CD8-positive, alpha-beta memory T cell (primary cell): ENCODE data around the gene NUDT13. TPM values are rescaled to one million over a fixed set of nuclear protein-coding genes. Genes with fewer than 3 reads are reported as not detected.
A peak's percentile ranks its signal among the peaks of the same experiment; 100 is the strongest.

Experiments
- CTCF ChIA-PET: fragments of 350-600 bp; sonication (Branson Sonifier 250); formaldehyde crosslinking; loops from one replicate; lab custom pipeline; 2021; ENCODE audit warnings: antibody characterized with exemption; lab: Charles Lee
- POLR2A ChIA-PET: fragments of 350-600 bp; sonication (Branson Sonifier 250); formaldehyde crosslinking; loops from one replicate; lab custom pipeline; 2021; ENCODE audit warnings: antibody characterized with exemption; lab: Charles Lee
- DNase-seq, 5 donors: peaks; one replicate each; pipeline versions ENCODE4 v3.0.0 to v3.0.0-alpha.2; 2020 to 2022; ENCODE audit warnings: mixed read lengths in 1 of 5
- H3K27ac ChIP-seq: one replicate; pipeline ENCODE4 v1.7.0; 2013; ENCODE audit warnings: low read depth, mild to moderate bottlenecking, low read length, moderate library complexity
- H3K27me3 ChIP-seq: 2 replicates; pipeline ENCODE4 v1.7.0; 2013; ENCODE audit warnings: low read length, mild to moderate bottlenecking; ENCODE audit not compliant: insufficient read depth, poor library complexity, severe bottlenecking
- H3K36me3 ChIP-seq: 2 replicates; pipeline ENCODE4 v1.7.0; 2013; ENCODE audit warnings: mild to moderate bottlenecking, low read length, moderate library complexity; ENCODE audit not compliant: insufficient read depth
- H3K4me1 ChIP-seq: 2 replicates; pipeline ENCODE4 v1.7.0; 2013; ENCODE audit warnings: mild to moderate bottlenecking, low read length, moderate library complexity; ENCODE audit not compliant: insufficient read depth
- H3K4me3 ChIP-seq: 2 replicates; pipeline ENCODE4 v1.7.0; 2013; ENCODE audit warnings: mild to moderate bottlenecking, low read length
- H3K9me3 ChIP-seq: 2 replicates; pipeline ENCODE4 v1.7.0; 2013; ENCODE audit warnings: mild to moderate bottlenecking, low read length
- H3K27ac Mint-ChIP-seq, 8 donors: one replicate each; pipeline ENCODE4 v1.8.0; 2020 to 2021; ENCODE audit warnings: mixed read lengths in 8 of 8, mild to moderate bottlenecking in 6 of 8, inconsistent platforms in 3 of 8, moderate library complexity in 3 of 8
- H3K27me3 Mint-ChIP-seq, 2 donors: one replicate each; pipeline ENCODE4 v1.8.0; 2020 to 2021; ENCODE audit warnings: mixed read lengths in 2 of 2, mild to moderate bottlenecking in 1 of 2, moderate library complexity in 1 of 2
- H3K36me3 Mint-ChIP-seq, 3 donors: one replicate each; pipeline ENCODE4 v1.8.0; 2020 to 2021; ENCODE audit warnings: mixed read lengths in 3 of 3, inconsistent platforms in 1 of 3, mild to moderate bottlenecking in 1 of 3
- H3K4me1 Mint-ChIP-seq, 3 donors: one replicate each; pipeline ENCODE4 v1.8.0; 2020 to 2021; ENCODE audit warnings: mixed read lengths in 3 of 3, inconsistent platforms in 1 of 3, mild to moderate bottlenecking in 1 of 3
- H3K4me3 Mint-ChIP-seq, 7 donors: one replicate each; pipeline ENCODE4 v1.8.0; 2020 to 2021; ENCODE audit warnings: mixed read lengths in 7 of 7, mild to moderate bottlenecking in 6 of 7, moderate library complexity in 4 of 7, inconsistent platforms in 2 of 7
- H3K9me3 Mint-ChIP-seq, 5 donors: one replicate each; pipeline ENCODE4 v1.8.0; 2020 to 2022; ENCODE audit warnings: mixed read lengths in 5 of 5, mild to moderate bottlenecking in 3 of 5, moderate library complexity in 2 of 5, inconsistent platforms in 1 of 5
- polyA plus RNA-seq: library from polyadenylated mRNA; unstranded; fragments of 300-500 nt; fragmentation: Illumina TruSeq; gene quantifications from one replicate; pipeline ENCODE4 v1.2.3, GENCODE V29; 2021
- total RNA-seq, 2 experiments: library from RNA; stranded (reverse); gene quantifications; one replicate each; pipeline ENCODE4 v1.2.3, GENCODE V29; 2021

The NUDT13 gene
- total and polyA plus RNA-seq, 3 experiments from 2014 or later, result 0.85 to 1.7 (median 1.7) TPM

DNA sequence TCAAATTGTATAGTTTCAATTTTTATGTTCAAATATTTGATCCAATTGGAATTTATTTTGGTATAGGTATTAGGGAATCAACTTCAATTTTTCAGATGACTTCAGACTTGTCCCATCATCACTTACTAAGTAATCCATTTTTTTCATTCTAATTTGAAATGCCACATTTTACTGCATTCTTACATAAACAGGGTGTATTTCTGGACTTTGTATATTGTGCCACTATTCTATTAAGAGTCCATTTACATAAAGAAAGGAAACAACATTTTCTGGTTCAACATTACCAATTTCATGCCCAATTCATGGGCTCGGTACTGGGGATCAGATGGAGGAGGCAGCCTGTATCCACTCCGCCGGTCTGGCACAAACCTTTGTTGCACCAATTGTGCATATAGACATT lies 41.8 kb downstream of the NUDT13 start:
- Histone ChIP-seq H3K36me3 (peaks cover 37% of the 10 kb centered on the region), H3K9me3 (no peaks in the 10 kb centered on the region), H3K4me3 (no peak overlapping the region), H3K27ac (no peak overlapping the region), H3K4me1 (no peaks in the 10 kb centered on the region), H3K27me3 (no peaks in the 10 kb centered on the region)
- Mint-ChIP-seq H3K4me1 (peaks cover 0 to 4% (median 2%) of the 10 kb centered on the region in 3 donors), H3K27ac (no peak overlapping the region), H3K9me3 (no peaks in the 10 kb centered on the region), H3K4me3 (no peak overlapping the region), H3K27me3 (no peaks in the 10 kb centered on the region), H3K36me3 (peaks cover 14 to 78% (median 27%) of the 10 kb centered on the region in 3 donors)
- ChIA-PET CTCF (interaction anchor here (1.1 kb wide), 1 partner anchor 55 kb away, joined by 3 read pairs; no protein-coding TSS in a partner anchor), POLR2A (no interaction called here)
- no peak for DNase-seq

DNA sequence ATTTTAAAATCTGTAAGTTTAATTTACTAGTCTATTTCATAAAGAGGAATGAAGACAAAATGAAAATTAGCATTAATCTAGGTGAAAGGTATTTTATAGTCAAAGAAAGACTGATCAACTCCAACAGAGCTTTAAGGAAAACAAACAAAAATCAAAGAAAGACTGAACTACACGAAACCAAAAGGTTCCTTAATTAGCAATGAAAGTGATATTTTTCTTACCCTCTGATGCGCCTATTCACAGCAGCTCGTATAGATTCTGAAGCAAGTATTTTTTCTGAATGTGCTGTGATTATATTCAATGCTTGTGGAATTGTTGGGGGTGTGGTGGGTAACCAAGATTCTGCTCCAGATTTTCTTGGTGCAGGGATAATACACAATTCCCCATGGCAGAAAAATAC lies 45.8 kb downstream of the NUDT13 start:
- Mint-ChIP-seq H3K4me1 (peaks cover 8 to 13% (median 11%) of the 10 kb centered on the region in 3 donors), H3K27ac (no peak overlapping the region), H3K27me3 (no peaks in the 10 kb centered on the region), H3K9me3 (no peaks in the 10 kb centered on the region), H3K36me3 (peaks cover 8 to 62% (median 22%) of the 10 kb centered on the region in 3 donors), H3K4me3 (no peak overlapping the region)
- H3K9me3 ChIP-seq, result no peaks in the 10 kb centered on the region
- ChIA-PET POLR2A (no interaction called here), CTCF (no interaction called here)
- no peak overlapping the region for H3K4me3 ChIP-seq
- H3K4me1 ChIP-seq, result no peaks in the 10 kb centered on the region
- H3K36me3 ChIP-seq, result peaks cover 24% of the 10 kb centered on the region
- H3K27ac ChIP-seq, result no peak overlapping the region
- H3K27me3 ChIP-seq, result no peaks in the 10 kb centered on the region
- no peak for DNase-seq

DNA sequence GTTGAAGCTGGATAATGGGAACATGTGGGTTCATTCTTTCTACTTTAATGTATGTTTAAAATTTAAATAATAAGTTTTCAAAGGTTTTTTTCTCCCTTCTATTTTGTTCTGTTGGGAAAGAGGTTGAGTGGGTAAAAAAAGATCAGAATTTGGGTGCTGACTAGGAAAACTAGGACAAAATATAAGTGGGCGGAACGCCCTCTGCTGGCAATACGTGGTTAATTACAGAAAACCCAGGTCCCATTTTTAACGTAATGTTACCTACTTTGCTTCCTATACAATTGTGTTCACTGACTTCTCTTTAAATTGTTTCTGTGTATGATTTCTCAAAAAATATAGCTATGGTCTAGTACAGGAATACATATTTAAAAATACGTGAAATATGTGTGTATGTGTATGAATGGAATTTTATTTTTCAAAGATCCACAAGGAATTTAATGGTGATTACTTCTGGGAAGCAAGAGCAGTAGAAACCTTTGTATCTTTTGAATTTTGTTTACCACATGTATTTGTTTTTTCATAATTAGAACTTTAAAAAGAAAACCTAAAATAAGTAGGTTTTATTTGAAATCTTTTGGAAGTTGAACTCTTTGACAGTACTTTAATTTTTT lies 48.9 kb downstream of the NUDT13 start:
- ChIA-PET POLR2A (interaction anchor here (1.5 kb wide), 1 partner anchor 63 kb away, joined by 5 read pairs; no protein-coding TSS in a partner anchor), CTCF (interaction anchor here (0.7 to 6.8 kb wide), 14 partner anchors 8 to 95 kb away, joined by 3 to 105 read pairs (median 4); partner anchors contain the start of genes ECD, NUDT13 and P4HA1)
- peaks cover 13% of the 10 kb centered on the region for H3K4me1 ChIP-seq
- peaks cover 35 to 43% (median 38%) of the 10 kb centered on the region in 3 donors for H3K4me1 Mint-ChIP-seq
- H3K27ac Mint-ChIP-seq, result peak overlapping the region in 4 of 8 donors; percentile 33 to 81 (median 70)
- H3K4me3 Mint-ChIP-seq, result no peak overlapping the region
- no peak overlapping the region for H3K27ac ChIP-seq
- H3K9me3 ChIP-seq, result no peaks in the 10 kb centered on the region
- no peaks in the 10 kb centered on the region for H3K27me3 Mint-ChIP-seq
- H3K4me3 ChIP-seq, result no peak overlapping the region
- H3K27me3 ChIP-seq, result no peaks in the 10 kb centered on the region
- peaks cover 0 to 63% (median 10%) of the 10 kb centered on the region in 3 donors for H3K36me3 Mint-ChIP-seq
- no peaks in the 10 kb centered on the region for H3K9me3 Mint-ChIP-seq
- DNase-seq, result peak; percentile 25 to 69 (median 50)
- peaks cover 21% of the 10 kb centered on the region for H3K36me3 ChIP-seq

DNA sequence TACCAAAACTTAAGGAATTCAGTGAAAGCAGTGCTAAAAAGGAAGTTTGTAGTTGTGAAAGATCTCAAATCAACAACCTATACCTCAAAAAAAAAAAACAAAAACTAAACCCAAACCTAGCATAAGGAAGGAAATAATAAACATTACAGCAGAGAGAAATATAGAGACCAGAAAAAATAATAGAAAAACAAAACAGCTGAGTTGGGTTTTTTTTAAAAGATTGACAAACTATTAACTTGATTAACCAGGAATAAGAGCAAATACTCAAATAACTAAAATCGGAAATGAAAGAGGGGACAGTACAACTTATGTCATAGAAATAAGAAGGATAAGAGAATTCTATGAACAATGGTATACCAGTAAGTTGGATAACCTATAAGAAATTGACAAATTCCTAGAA lies 50.8 kb downstream of the NUDT13 start:
- no peaks in the 10 kb centered on the region for H3K27me3 ChIP-seq
- Mint-ChIP-seq H3K4me1 (peaks cover 43 to 55% (median 48%) of the 10 kb centered on the region in 3 donors), H3K27ac (peak overlapping the region in 6 of 8 donors; percentile 9 to 80 (median 40)), H3K27me3 (no peaks in the 10 kb centered on the region), H3K4me3 (no peak overlapping the region), H3K36me3 (peaks cover 0 to 57% (median 7%) of the 10 kb centered on the region in 3 donors), H3K9me3 (no peaks in the 10 kb centered on the region)
- H3K27ac ChIP-seq, result no peak overlapping the region
- POLR2A ChIA-PET, result no interaction called here
- peaks cover 16% of the 10 kb centered on the region for H3K4me1 ChIP-seq
- H3K4me3 ChIP-seq, result no peak overlapping the region
- H3K9me3 ChIP-seq, result no peaks in the 10 kb centered on the region
- DNase-seq, result no peak
- CTCF ChIA-PET, result interaction anchor here (6.8 kb wide), 1 partner anchor 64 kb away, joined by 105 read pairs; the partner anchor contains the start of gene P4HA1
- peaks cover 16% of the 10 kb centered on the region for H3K36me3 ChIP-seq

DNA sequence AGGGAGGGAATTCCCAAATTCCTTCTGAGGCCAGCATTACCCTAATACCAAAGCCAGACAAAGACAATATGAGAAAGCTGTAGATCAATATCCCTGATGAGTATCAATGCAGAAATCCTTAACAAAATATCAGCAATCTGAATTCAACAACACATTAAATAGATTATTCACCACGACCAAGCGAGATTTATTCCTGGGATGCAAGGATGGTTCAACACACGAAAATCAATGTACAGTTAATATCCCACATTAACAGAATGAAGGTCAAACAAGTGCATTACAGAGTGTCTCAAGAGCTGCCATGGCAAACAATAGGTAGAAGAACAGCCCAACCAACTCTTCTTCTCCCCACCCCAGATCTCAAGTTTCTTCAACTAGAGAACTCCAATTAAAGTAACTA lies 51.4 kb downstream of the NUDT13 start:
- ChIA-PET POLR2A (no interaction called here), CTCF (interaction anchor here (6.8 kb wide), 1 partner anchor 65 kb away, joined by 105 read pairs; the partner anchor contains the start of gene P4HA1)
- Histone ChIP-seq H3K36me3 (peaks cover 10% of the 10 kb centered on the region), H3K4me3 (no peak overlapping the region), H3K4me1 (peaks cover 22% of the 10 kb centered on the region), H3K27me3 (no peaks in the 10 kb centered on the region), H3K27ac (no peak overlapping the region), H3K9me3 (no peaks in the 10 kb centered on the region)
- Mint-ChIP-seq H3K4me3 (no peak overlapping the region), H3K36me3 (peaks cover 0 to 52% (median 4%) of the 10 kb centered on the region in 3 donors), H3K4me1 (peaks cover 49 to 61% (median 54%) of the 10 kb centered on the region in 3 donors), H3K27ac (peak overlapping the region in 4 of 8 donors; percentile 21 to 59 (median 26)), H3K9me3 (no peaks in the 10 kb centered on the region), H3K27me3 (no peaks in the 10 kb centered on the region)
- DNase-seq, result no peak

DNA sequence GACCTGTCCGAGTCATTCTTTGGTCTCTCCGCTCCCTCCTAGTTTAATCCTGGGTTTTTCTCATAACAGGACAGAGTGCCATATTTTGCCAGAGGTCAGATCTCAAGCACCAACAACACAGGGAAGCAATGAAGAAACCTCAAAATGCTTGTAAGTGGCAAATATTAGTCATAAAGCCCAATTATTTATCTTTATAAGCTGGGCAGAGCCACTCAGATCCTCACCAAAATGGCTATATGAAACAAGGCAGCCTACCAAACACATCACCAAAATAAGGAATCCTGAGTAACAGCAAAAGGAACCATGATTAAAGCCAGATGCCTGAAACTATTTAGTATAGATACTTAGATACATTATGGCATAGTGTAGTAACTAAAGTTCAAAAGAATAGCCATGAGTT lies 52.8 kb downstream of the NUDT13 start:
- Mint-ChIP-seq H3K27me3 (peaks cover 0 to 3% of the 10 kb centered on the region in 2 donors), H3K27ac (peak overlapping the region in 4 of 8 donors; percentile 21 to 69 (median 34)), H3K4me3 (peak overlapping the region in 1 of 7 donors; percentile 63), H3K4me1 (peaks cover 62 to 75% (median 67%) of the 10 kb centered on the region in 3 donors), H3K9me3 (no peaks in the 10 kb centered on the region), H3K36me3 (peaks cover 0 to 53% (median under 1%) of the 10 kb centered on the region in 3 donors)
- no peak for DNase-seq
- H3K27me3 ChIP-seq, result no peaks in the 10 kb centered on the region
- H3K4me1 ChIP-seq, result peaks cover 31% of the 10 kb centered on the region
- H3K4me3 ChIP-seq, result no peak overlapping the region
- no peaks in the 10 kb centered on the region for H3K9me3 ChIP-seq
- ChIA-PET POLR2A (no interaction called here), CTCF (interaction anchor here (6.8 kb wide), 1 partner anchor 66 kb away, joined by 105 read pairs; the partner anchor contains the start of gene P4HA1)
- H3K27ac ChIP-seq, result no peak overlapping the region
- H3K36me3 ChIP-seq, result peaks cover 9% of the 10 kb centered on the region

DNA sequence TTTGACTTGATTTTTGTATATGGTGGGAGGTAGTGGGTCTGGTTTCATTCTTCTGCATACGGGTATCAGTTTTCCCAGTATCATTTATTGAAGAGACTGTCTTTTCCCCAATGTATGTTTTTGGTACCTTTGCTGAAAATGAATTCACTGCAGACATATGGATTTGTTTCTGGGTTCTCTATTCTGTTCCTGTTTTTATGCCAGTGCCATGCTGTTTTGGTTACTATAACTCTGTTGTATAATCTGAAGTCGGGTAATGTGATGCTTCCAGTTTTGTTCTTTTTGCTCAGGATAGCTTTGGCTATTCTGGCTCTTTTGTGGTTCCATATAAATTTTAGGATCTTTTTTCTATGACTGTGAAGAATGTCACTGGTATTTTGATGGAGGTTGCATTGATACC lies 56.7 kb downstream of the NUDT13 start:
- no peaks in the 10 kb centered on the region for H3K9me3 Mint-ChIP-seq
- H3K27ac ChIP-seq, result peak overlapping the region; percentile 100
- H3K4me1 Mint-ChIP-seq, result peaks cover 46 to 58% (median 55%) of the 10 kb centered on the region in 3 donors
- H3K27ac Mint-ChIP-seq, result peak overlapping the region; percentile 99 to 100 (median 100)
- no peaks in the 10 kb centered on the region for H3K9me3 ChIP-seq
- no peak for DNase-seq
- peaks cover 0 to 32% (median 0%) of the 10 kb centered on the region in 3 donors for H3K36me3 Mint-ChIP-seq
- H3K4me3 Mint-ChIP-seq, result peak overlapping the region; percentile 99 to 100 (median 100)
- ChIA-PET CTCF (interaction anchor here (1.7 to 3.2 kb wide), 2 partner anchors 8 to 70 kb away, joined by 4 to 24 read pairs; partner anchors contain the start of gene P4HA1), POLR2A (no interaction called here)
- H3K36me3 ChIP-seq, result peaks cover 9% of the 10 kb centered on the region
- H3K4me3 ChIP-seq, result peak overlapping the region; percentile 100
- H3K4me1 ChIP-seq, result peaks cover 36% of the 10 kb centered on the region
- H3K27me3 Mint-ChIP-seq, result peaks cover 0 to 3% of the 10 kb centered on the region in 2 donors
- no peaks in the 10 kb centered on the region for H3K27me3 ChIP-seq

DNA sequence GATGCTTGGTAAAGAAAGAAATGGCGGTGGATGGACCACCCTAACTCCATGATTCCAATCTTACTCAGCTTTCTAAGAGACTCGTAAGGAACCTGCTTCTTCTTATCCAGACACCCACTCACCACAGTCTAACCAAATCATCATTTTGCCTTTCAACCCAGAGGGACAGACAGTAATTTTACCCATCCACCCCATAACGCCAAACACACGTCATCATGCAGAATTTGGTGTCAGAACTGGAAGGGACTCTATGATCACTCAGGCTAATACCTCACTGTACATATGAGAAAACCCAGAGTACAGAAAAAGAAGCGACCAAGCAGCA lies 57.2 kb downstream of the NUDT13 start:
- Mint-ChIP-seq H3K4me3 (peak overlapping the region; percentile 99 to 100 (median 100)), H3K27ac (peak overlapping the region; percentile 99 to 100 (median 100)), H3K36me3 (peaks cover 0 to 28% (median 0%) of the 10 kb centered on the region in 3 donors), H3K4me1 (peaks cover 42 to 53% (median 50%) of the 10 kb centered on the region in 3 donors), H3K27me3 (peaks cover 0 to 3% of the 10 kb centered on the region in 2 donors), H3K9me3 (no peaks in the 10 kb centered on the region)
- Histone ChIP-seq H3K27ac (peak overlapping the region; percentile 100), H3K4me1 (peaks cover 32% of the 10 kb centered on the region), H3K4me3 (peak overlapping the region; percentile 100), H3K27me3 (no peaks in the 10 kb centered on the region), H3K36me3 (peaks cover 6% of the 10 kb centered on the region), H3K9me3 (no peaks in the 10 kb centered on the region)
- POLR2A ChIA-PET, result interaction anchor here (1.3 kb wide), 1 partner anchor 80 kb away, joined by 5 read pairs; the partner anchor contains the start of gene DNAJC9
- peak in 1 of 5 donors; percentile 49 for DNase-seq
- CTCF ChIA-PET, result interaction anchor here (1.7 to 3.2 kb wide), 2 partner anchors 9 to 71 kb away, joined by 4 to 24 read pairs; partner anchors contain the start of gene P4HA1
